CD4-positive, alpha-beta T cell (primary cell): ENCODE data around the gene KCNK4. TPM values are rescaled to one million over a fixed set of nuclear protein-coding genes. Genes with fewer than 3 reads are reported as not detected.

ENCODE experiments used
- ATAC-seq: fragments of 200-7000 bp; cut with Tn5 transposase; one replicate; pipeline ENCODE4 v1.10.0; 2022; ENCODE audit warnings: mild to moderate bottlenecking; ENCODE audit not compliant: poor library complexity
- CTCF ChIA-PET: fragments of 350-600 bp; sonication (Branson Sonifier 250); formaldehyde crosslinking; loops from one replicate; lab custom pipeline; 2021; ENCODE audit warnings: antibody characterized with exemption, inconsistent platforms; lab: Charles Lee
- POLR2A ChIA-PET: fragments of 350-600 bp; sonication (Branson Sonifier 250); formaldehyde crosslinking; loops from one replicate; lab custom pipeline; 2021; ENCODE audit warnings: antibody characterized with exemption, inconsistent platforms; lab: Charles Lee
- DNase-seq, 14 experiments: peaks; one replicate each; pipeline ENCODE4 v3.0.0-alpha.2; 2013 to 2020; ENCODE audit warnings: mixed read lengths in 2 of 14
- H3K27ac ChIP-seq, 2 donors: one replicate each; pipeline versions ENCODE4 v1.5.1 to v1.7.0; 2013; ENCODE audit warnings: low read length in 2 of 2, low read depth in 1 of 2, mild to moderate bottlenecking in 1 of 2
- H3K27me3 ChIP-seq, 2 experiments: 1 replicate in 1 of 2; 2 replicates in 1 of 2; pipeline versions ENCODE4 v1.6.1 to v1.7.0; 2013; ENCODE audit warnings: low read length in 2 of 2, control low read depth in 1 of 2, mild to moderate bottlenecking in 1 of 2, moderate library complexity in 1 of 2; ENCODE audit not compliant: insufficient read depth in 2 of 2, control insufficient read depth in 1 of 2
- H3K36me3 ChIP-seq: one replicate; pipeline ENCODE4 v1.6.1; 2013; ENCODE audit warnings: low read length, control low read depth; ENCODE audit not compliant: insufficient read depth
- H3K4me1 ChIP-seq: one replicate; pipeline ENCODE4 v1.6.1; 2013; ENCODE audit warnings: low read length, control low read depth; ENCODE audit not compliant: insufficient read depth
- H3K4me3 ChIP-seq: one replicate; pipeline ENCODE4 v1.5.1; 2013; ENCODE audit warnings: mild to moderate bottlenecking, low read length, moderate library complexity
- H3K9me3 ChIP-seq, 2 experiments: 1 replicate in 1 of 2; 2 replicates in 1 of 2; pipeline versions ENCODE4 v1.6.1 to v1.7.0; 2013; ENCODE audit warnings: low read length in 2 of 2, mild to moderate bottlenecking in 2 of 2, control low read depth in 1 of 2, moderate library complexity in 1 of 2; ENCODE audit not compliant: control insufficient read depth in 1 of 2, insufficient read depth in 1 of 2
- H3K27ac Mint-ChIP-seq: one replicate; pipeline ENCODE4 v1.8.0; 2020; ENCODE audit warnings: mixed read lengths
- H3K27me3 Mint-ChIP-seq: one replicate; pipeline ENCODE4 v1.8.0; 2021; ENCODE audit warnings: mixed read lengths
- H3K36me3 Mint-ChIP-seq: one replicate; pipeline ENCODE4 v1.8.0; 2021; ENCODE audit warnings: low read depth, mixed read lengths
- H3K4me1 Mint-ChIP-seq: one replicate; pipeline ENCODE4 v1.8.0; 2021; ENCODE audit warnings: low read depth, mixed read lengths
- H3K4me3 Mint-ChIP-seq: one replicate; pipeline ENCODE4 v1.8.0; 2020; ENCODE audit warnings: mild to moderate bottlenecking, mixed read lengths
- H3K9me3 Mint-ChIP-seq: one replicate; pipeline ENCODE4 v1.8.0; 2020; ENCODE audit warnings: mixed read lengths
- CTCF ChIP-seq: fragments of 200-600 bp; IDR thresholded peaks from one replicate; pipeline ENCODE4 v1.8.0; 2022; ENCODE audit warnings: antibody characterized with exemption, mild to moderate bottlenecking
- intact Hi-C, 2 experiments: fragments of 100-400 bp; cut with DNase I in 1 of 2; cut with micrococcal nuclease in 1 of 2; formaldehyde crosslinking; loops; one replicate each; pipeline versions ENCODE4 v1.15.1 to v1.9.0; 2023 to 2025; cut with DNase I, micrococcal nuclease
- polyA plus RNA-seq, 2 donors: library from polyadenylated mRNA; unstranded; fragments of 120-200 nt; gene quantifications; one replicate each; pipeline ENCODE4 v1.2.1, GENCODE V29; 2013
- total RNA-seq, 174 experiments: library from RNA in 2 of 174; stranded (reverse) in 2 of 174; gene quantifications; one replicate each; pipeline ENCODE4 v1.2.3 and lab custom pipeline; 2021 to 2026

KCNK4 gene
- total RNA-seq = under 1 TPM in 1 of 2 experiments, not detected in 1; 0.14 TPM
- not detected for polyA plus RNA-seq (2013, experiment 1 of 2)
- 0.05 TPM for polyA plus RNA-seq (2013, experiment 2 of 2)
- total RNA-seq (lab: John Stamatoyannopoulos, UW) = 0 to 0.40 (median 0) reads per million in 172 experiments

GRCh38 chr11:64291262-64291751, at the start of gene KCNK4:
Gene KCNK4 (plus strand): TSS chr11:64291302. CDS start chr11:64293019, 1,717 bp downstream.
- no peaks in the 10 kb centered on the region for H3K36me3 Mint-ChIP-seq
- Histone ChIP-seq H3K9me3 (peaks cover 0 to 10% of the 10 kb centered on the region in 2 experiments), H3K4me1 (peaks cover 21% of the 10 kb centered on the region), H3K36me3 (peaks cover 3% of the 10 kb centered on the region), H3K4me3 (no peak within 1 kb of the TSS), H3K27me3 (peaks cover 44 to 56% of the 10 kb centered on the region in 2 experiments), H3K27ac (no peak within 1 kb of the TSS)
- ATAC-seq (no peak), DNase-seq (peak in 1 of 14 experiments; percentile 31)
- H3K4me3 Mint-ChIP-seq = peak within 1 kb of the TSS; percentile 76
- H3K9me3 Mint-ChIP-seq = no peaks in the 10 kb centered on the region
- peaks cover 44% of the 10 kb centered on the region for H3K27me3 Mint-ChIP-seq
- intact Hi-C loops = no loop called here
- H3K4me1 Mint-ChIP-seq = peaks cover 10% of the 10 kb centered on the region
- H3K27ac Mint-ChIP-seq = no peak within 1 kb of the TSS
- POLR2A ChIA-PET = interaction anchor here (0.9 to 2.5 kb wide), 4 partner anchors 13 to 85 kb away, joined by 3 to 9 read pairs (median 5); partner anchors contain the start of gene FERMT3
- no peak for TF ChIP-seq CTCF
- CTCF ChIA-PET = interaction anchor here (1.1 kb wide), 1 partner anchor 87 kb away, joined by 3 read pairs; no protein-coding TSS in a partner anchor

- H3K36me3 ChIP-seq = peaks cover 22% of the 10 kb centered on the region
- H3K9me3 Mint-ChIP-seq = no peaks in the 10 kb centered on the region
- no peak for TF ChIP-seq CTCF
- H3K27me3 Mint-ChIP-seq = no peaks in the 10 kb centered on the region
- H3K4me3 ChIP-seq = peak overlapping the region; percentile 80
- ATAC-seq = no peak
- no peaks in the 10 kb centered on the region for H3K9me3 ChIP-seq
- H3K36me3 Mint-ChIP-seq = peaks cover 34% of the 10 kb centered on the region
- peak overlapping the region; percentile 97 to 100 for H3K27ac ChIP-seq
- POLR2A ChIA-PET = interaction anchor here (0.6 to 6.2 kb wide), 23 partner anchors 8 to 1589 kb away, joined by 3 to 69 read pairs (median 5); partner anchors contain the start of genes BAD, CCDC88B, DNAJC4 and FERMT3
- peaks cover 60% of the 10 kb centered on the region for H3K4me1 ChIP-seq
- peak overlapping the region; percentile 98 for H3K4me3 Mint-ChIP-seq
- peak in 7 of 14 experiments; percentile 99 to 100 (median 100) for DNase-seq
- H3K4me1 Mint-ChIP-seq = peaks cover 45% of the 10 kb centered on the region
- H3K27me3 ChIP-seq = no peaks in the 10 kb centered on the region
- intact Hi-C loops = loop anchor here (1.0 to 5.0 kb wide), 7 partner anchors 11 to 63 kb away; partner anchors contain the start of genes DNAJC4 (in 2 of the 2), ESRRA (in 2 of the 2), FERMT3 (in 2 of the 2) and GPR137 (in 2 of the 2)
- CTCF ChIA-PET = interaction anchor here (0.9 to 1.9 kb wide), 5 partner anchors 10 to 63 kb away, joined by 4 to 10 read pairs (median 7); partner anchors contain the start of genes NUDT22, PLCB3 and TRPT1
- peak overlapping the region; percentile 100 for H3K27ac Mint-ChIP-seq
Observed at GRCh38 chr11:64241491-64242374, 49.4 kb upstream of the KCNK4 start.
